Loucy (cell line): ENCODE data around the gene GNAI3.

ENCODE experiments used
- CTCF ChIP-seq: fragments of 200-600 bp; sonication (generic); conservative IDR thresholded peaks from 2 replicates; pipeline ENCODE4 v1.5.1; 2014; ENCODE audit warnings: mild to moderate bottlenecking, antibody characterized with exemption, low read length
- EZH2phosphoT487 ChIP-seq: fragments of 200-600 bp; IDR thresholded peaks from 2 replicates; pipeline ENCODE4 v1.6.1; 2018; ENCODE audit warnings: antibody characterized with exemption, mild to moderate bottlenecking, moderate library complexity, borderline replicate concordance

GRCh38 chr1:109501644-109502363 is 46.6 kb upstream of the GNAI3 start:
- no peak for TF ChIP-seq CTCF
- no peak for TF ChIP-seq EZH2phosphoT487
